SK-N-SH treated with all-trans-retinoic acid at 6 μM for 48 hours (cell line): ENCODE data around the gene SLTM.
"Not testable (repeated sequence)": the region's sequence is repeated elsewhere in the genome, so short reads cannot be mapped to it uniquely, and the experiment has no call there.

Source experiments
- ATAC-seq: fragments of 200-7000 bp; cut with Tn5 transposase; 3 replicates; pipeline ENCODE4 v1.9.1; 2020; ENCODE audit warnings: mild to moderate bottlenecking, moderate library complexity
- ARNTL ChIP-seq: fragments of 450-650 bp; formaldehyde crosslinking; IDR thresholded peaks from 2 replicates; pipeline ENCODE4 v1.5.0; 2020; ENCODE audit warnings: low read depth, mild to moderate bottlenecking, moderate library complexity, borderline replicate concordance
- BACH2 ChIP-seq: fragments of 250-450 bp; sonication (Bioruptor Pico); IDR thresholded peaks from 2 replicates; pipeline ENCODE4 v1.9.0; 2021; ENCODE audit warnings: mild to moderate bottlenecking, borderline replicate concordance
- CSDC2 ChIP-seq: fragments of 250-450 bp; sonication (Bioruptor Pico); IDR thresholded peaks from 2 replicates; pipeline ENCODE4 v1.5.0; 2020; ENCODE audit warnings: mild to moderate bottlenecking, moderate library complexity
- ISL1 ChIP-seq: fragments of 250-450 bp; sonication (Bioruptor Pico); IDR thresholded peaks from 2 replicates; pipeline ENCODE4 v2.1.2; 2022; ENCODE audit warnings: mild to moderate bottlenecking, moderate library complexity
- OSR1 ChIP-seq: fragments of 250-450 bp; sonication (Bioruptor Pico); IDR thresholded peaks from 2 replicates; pipeline ENCODE4 v1.8.0; 2022; ENCODE audit warnings: moderate library complexity, mild to moderate bottlenecking, inconsistent platforms
- PPARA ChIP-seq: fragments of 250-450 bp; sonication (Bioruptor Pico); IDR thresholded peaks from 2 replicates; pipeline ENCODE4 v1.5.0; 2020; ENCODE audit warnings: mild to moderate bottlenecking, borderline replicate concordance
- RARB ChIP-seq: fragments of 250-450 bp; sonication (Bioruptor Pico); IDR thresholded peaks from 2 replicates; pipeline ENCODE4 v1.8.0; 2021; ENCODE audit warnings: mild to moderate bottlenecking, moderate library complexity
- SNAI2 ChIP-seq: fragments of 250-450 bp; sonication (Bioruptor Pico); IDR thresholded peaks from 2 replicates; pipeline ENCODE4 v1.5.0; 2020; ENCODE audit warnings: mild to moderate bottlenecking, moderate library complexity
- TCF4 ChIP-seq: fragments of 250-450 bp; sonication (Bioruptor Pico); IDR thresholded peaks from 2 replicates; pipeline ENCODE4 v1.8.0; 2021; ENCODE audit warnings: mild to moderate bottlenecking, moderate library complexity, borderline replicate concordance
- TOX ChIP-seq: fragments of 250-450 bp; sonication (Bioruptor Pico); IDR thresholded peaks from 2 replicates; pipeline ENCODE4 v1.8.0; 2021; ENCODE audit warnings: mild to moderate bottlenecking, moderate library complexity, borderline replicate concordance
- ZC3H10 ChIP-seq: fragments of 250-450 bp; sonication (Bioruptor Pico); IDR thresholded peaks from 2 replicates; pipeline ENCODE4 v1.5.1; 2021; ENCODE audit warnings: mild to moderate bottlenecking, moderate library complexity
- ZFP3 ChIP-seq: fragments of 250-450 bp; sonication (Bioruptor Pico); IDR thresholded peaks from 2 replicates; pipeline ENCODE4 v1.5.0; 2020; ENCODE audit warnings: mild to moderate bottlenecking, moderate library complexity
- ZFP30 ChIP-seq: fragments of 450-650 bp; formaldehyde crosslinking; IDR thresholded peaks from 2 replicates; pipeline ENCODE4 v1.5.0; 2022; ENCODE audit warnings: mild to moderate bottlenecking, moderate library complexity
- ZNF565 ChIP-seq: fragments of 450-650 bp; formaldehyde crosslinking; conservative IDR thresholded peaks from 2 replicates; pipeline ENCODE4 v1.5.0; 2020; ENCODE audit warnings: low read depth, mild to moderate bottlenecking, moderate library complexity
- ZNF70 ChIP-seq: fragments of 450-650 bp; formaldehyde crosslinking; IDR thresholded peaks from 2 replicates; pipeline ENCODE4 v1.5.0; 2020; ENCODE audit warnings: mild to moderate bottlenecking, moderate library complexity
- ZNF8 ChIP-seq: fragments of 450-650 bp; formaldehyde crosslinking; IDR thresholded peaks from 2 replicates; pipeline ENCODE4 v1.5.0; 2020; ENCODE audit warnings: mild to moderate bottlenecking, moderate library complexity
- TF ChIP-seq, protein P1 (sequence below): fragments of 250-450 bp; sonication (Bioruptor Pico); IDR thresholded peaks from 2 replicates; pipeline ENCODE4 v1.8.0; 2020; ENCODE audit warnings: mild to moderate bottlenecking, moderate library complexity, borderline replicate concordance
- TF ChIP-seq, protein P2 (sequence below): fragments of 250-450 bp; sonication (Bioruptor Pico); IDR thresholded peaks from 2 replicates; pipeline ENCODE4 v1.5.1; 2021; ENCODE audit warnings: mild to moderate bottlenecking, moderate library complexity
- TF ChIP-seq, protein P3 (sequence below): fragments of 250-450 bp; sonication (Bioruptor Pico); IDR thresholded peaks from 2 replicates; pipeline ENCODE4 v1.8.0; 2021; ENCODE audit warnings: low read depth, mild to moderate bottlenecking, moderate library complexity, borderline replicate concordance
- TF ChIP-seq, protein P4 (sequence below): fragments of 250-450 bp; sonication (Bioruptor Pico); IDR thresholded peaks from 2 replicates; pipeline ENCODE4 v1.5.0; 2020; ENCODE audit warnings: mild to moderate bottlenecking, moderate library complexity

Gene SLTM

DNA sequence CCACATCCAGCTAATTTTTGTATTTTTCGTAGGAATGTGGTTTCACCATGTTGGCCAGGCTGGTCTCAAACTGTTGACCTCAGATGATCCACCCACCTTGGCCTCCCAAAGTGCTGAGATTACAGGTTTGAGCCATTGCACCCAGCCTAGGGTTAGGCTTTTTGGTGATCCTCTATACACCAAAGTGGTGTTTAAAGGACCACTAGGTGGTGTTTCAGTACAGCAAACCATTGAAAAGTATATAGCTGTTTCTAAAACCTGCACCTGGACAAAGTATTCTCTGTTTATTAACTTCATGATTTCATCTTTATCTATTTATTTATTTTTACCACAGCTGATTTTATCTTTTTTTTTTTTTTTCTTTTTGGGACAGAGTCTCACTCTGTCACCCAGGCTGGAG lies 94.0 kb downstream of the SLTM start:
- ATAC-seq, result peak; percentile 82
- TF ChIP-seq BACH2, result no peak
- no peak for TF ChIP-seq TOX
- no peak for TF ChIP-seq RARB
- TF ChIP-seq ZC3H10 (CRISPR knock-in tag), result no peak
- TF ChIP-seq PPARA (CRISPR knock-in tag), result no peak
- TF ChIP-seq CSDC2 (CRISPR knock-in tag), result no peak
- TF ChIP-seq ZNF8 (CRISPR knock-in tag), result no peak
- TF ChIP-seq ZFP30 (CRISPR knock-in tag), result no peak
- TF ChIP-seq ZNF70 (CRISPR knock-in tag), result no peak
- no peak for TF ChIP-seq ISL1 (CRISPR knock-in tag)
- TF ChIP-seq, protein P1, sequence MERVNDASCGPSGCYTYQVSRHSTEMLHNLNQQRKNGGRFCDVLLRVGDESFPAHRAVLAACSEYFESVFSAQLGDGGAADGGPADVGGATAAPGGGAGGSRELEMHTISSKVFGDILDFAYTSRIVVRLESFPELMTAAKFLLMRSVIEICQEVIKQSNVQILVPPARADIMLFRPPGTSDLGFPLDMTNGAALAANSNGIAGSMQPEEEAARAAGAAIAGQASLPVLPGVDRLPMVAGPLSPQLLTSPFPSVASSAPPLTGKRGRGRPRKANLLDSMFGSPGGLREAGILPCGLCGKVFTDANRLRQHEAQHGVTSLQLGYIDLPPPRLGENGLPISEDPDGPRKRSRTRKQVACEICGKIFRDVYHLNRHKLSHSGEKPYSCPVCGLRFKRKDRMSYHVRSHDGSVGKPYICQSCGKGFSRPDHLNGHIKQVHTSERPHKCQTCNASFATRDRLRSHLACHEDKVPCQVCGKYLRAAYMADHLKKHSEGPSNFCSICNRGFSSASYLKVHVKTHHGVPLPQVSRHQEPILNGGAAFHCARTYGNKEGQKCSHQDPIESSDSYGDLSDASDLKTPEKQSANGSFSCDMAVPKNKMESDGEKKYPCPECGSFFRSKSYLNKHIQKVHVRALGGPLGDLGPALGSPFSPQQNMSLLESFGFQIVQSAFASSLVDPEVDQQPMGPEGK (CRISPR knock-in tag), result no peak
- TF ChIP-seq SNAI2, result no peak
- TF ChIP-seq, protein P2, sequence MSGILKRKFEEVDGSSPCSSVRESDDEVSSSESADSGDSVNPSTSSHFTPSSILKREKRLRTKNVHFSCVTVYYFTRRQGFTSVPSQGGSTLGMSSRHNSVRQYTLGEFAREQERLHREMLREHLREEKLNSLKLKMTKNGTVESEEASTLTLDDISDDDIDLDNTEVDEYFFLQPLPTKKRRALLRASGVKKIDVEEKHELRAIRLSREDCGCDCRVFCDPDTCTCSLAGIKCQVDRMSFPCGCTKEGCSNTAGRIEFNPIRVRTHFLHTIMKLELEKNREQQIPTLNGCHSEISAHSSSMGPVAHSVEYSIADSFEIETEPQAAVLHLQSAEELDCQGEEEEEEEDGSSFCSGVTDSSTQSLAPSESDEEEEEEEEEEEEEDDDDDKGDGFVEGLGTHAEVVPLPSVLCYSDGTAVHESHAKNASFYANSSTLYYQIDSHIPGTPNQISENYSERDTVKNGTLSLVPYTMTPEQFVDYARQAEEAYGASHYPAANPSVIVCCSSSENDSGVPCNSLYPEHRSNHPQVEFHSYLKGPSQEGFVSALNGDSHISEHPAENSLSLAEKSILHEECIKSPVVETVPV (CRISPR knock-in tag), result no peak
- TF ChIP-seq ZFP3 (CRISPR knock-in tag), result no peak
- TF ChIP-seq, protein P3, sequence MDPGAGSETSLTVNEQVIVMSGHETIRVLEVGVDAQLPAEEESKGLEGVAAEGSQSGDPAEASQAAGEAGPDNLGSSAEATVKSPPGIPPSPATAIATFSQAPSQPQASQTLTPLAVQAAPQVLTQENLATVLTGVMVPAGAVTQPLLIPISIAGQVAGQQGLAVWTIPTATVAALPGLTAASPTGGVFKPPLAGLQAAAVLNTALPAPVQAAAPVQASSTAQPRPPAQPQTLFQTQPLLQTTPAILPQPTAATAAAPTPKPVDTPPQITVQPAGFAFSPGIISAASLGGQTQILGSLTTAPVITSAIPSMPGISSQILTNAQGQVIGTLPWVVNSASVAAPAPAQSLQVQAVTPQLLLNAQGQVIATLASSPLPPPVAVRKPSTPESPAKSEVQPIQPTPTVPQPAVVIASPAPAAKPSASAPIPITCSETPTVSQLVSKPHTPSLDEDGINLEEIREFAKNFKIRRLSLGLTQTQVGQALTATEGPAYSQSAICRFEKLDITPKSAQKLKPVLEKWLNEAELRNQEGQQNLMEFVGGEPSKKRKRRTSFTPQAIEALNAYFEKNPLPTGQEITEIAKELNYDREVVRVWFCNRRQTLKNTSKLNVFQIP (CRISPR knock-in tag), result no peak

DNA sequence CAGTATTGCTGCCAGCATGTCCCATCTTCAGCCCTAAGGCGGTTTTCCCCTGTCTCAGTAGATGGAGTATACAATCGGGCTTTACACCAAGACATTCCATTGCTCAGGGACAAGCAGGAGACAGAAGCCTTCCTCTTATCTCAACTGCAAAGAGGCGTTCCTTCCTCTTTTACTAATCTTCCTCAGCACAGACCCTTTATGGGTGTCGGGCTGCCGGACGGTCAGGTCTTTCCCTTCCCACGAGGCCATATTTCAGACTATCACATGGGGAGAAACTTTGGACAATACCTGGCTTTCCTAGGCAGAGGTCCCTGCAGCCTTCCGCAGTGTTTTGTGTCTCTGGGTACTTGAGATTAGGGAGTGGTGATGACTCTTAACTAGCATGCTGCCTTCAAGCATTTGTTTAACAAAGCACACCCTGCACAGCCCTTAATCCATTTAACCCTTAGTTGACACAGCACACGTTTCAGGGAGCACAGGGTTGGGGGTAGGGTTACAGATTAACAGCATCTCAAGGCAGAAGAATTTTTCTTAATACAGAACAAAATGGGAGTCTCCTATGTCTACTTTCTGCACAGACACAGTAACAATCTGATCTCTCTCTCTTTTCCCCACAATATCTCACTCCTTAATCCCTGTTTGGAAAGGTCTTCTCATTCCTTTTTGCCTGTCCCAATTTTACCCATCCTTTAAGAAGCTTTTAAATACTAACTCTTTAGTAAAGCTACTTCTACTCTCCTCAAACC lies 99.6 kb downstream of the SLTM start:
- not testable (repeated sequence) for ATAC-seq

DNA sequence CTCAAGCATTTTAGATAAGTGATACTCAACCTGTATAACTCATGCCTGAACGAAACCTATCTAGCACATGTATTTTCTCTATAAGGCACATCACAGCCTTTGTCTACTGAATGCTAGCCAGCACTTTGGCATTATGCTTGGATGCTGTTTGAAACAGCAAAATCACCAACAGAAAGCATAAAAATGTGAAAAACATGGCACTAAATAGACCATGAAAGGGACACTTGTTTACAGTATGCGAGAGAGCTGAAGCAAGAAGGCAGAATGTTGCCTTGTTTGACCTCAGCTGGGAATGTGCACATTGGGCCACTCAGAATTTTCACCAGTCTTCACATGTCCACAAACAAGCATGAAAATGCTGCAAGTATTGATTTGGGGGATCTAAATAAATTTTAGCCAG lies 102.9 kb downstream of the SLTM start:
- TF ChIP-seq BACH2 (no peak), ARNTL (CRISPR knock-in tag) (no peak), ZFP30 (CRISPR knock-in tag) (no peak), ZNF8 (CRISPR knock-in tag) (no peak), CSDC2 (CRISPR knock-in tag) (no peak), ZNF70 (CRISPR knock-in tag) (no peak), OSR1 (CRISPR knock-in tag) (no peak), TCF4 (CRISPR knock-in tag) (no peak), TOX (no peak), ZC3H10 (CRISPR knock-in tag) (no peak), ZFP3 (CRISPR knock-in tag) (no peak), ZNF565 (CRISPR knock-in tag) (no peak)
- TF ChIP-seq, protein P3 (CRISPR knock-in tag), result no peak
- TF ChIP-seq, protein P4, sequence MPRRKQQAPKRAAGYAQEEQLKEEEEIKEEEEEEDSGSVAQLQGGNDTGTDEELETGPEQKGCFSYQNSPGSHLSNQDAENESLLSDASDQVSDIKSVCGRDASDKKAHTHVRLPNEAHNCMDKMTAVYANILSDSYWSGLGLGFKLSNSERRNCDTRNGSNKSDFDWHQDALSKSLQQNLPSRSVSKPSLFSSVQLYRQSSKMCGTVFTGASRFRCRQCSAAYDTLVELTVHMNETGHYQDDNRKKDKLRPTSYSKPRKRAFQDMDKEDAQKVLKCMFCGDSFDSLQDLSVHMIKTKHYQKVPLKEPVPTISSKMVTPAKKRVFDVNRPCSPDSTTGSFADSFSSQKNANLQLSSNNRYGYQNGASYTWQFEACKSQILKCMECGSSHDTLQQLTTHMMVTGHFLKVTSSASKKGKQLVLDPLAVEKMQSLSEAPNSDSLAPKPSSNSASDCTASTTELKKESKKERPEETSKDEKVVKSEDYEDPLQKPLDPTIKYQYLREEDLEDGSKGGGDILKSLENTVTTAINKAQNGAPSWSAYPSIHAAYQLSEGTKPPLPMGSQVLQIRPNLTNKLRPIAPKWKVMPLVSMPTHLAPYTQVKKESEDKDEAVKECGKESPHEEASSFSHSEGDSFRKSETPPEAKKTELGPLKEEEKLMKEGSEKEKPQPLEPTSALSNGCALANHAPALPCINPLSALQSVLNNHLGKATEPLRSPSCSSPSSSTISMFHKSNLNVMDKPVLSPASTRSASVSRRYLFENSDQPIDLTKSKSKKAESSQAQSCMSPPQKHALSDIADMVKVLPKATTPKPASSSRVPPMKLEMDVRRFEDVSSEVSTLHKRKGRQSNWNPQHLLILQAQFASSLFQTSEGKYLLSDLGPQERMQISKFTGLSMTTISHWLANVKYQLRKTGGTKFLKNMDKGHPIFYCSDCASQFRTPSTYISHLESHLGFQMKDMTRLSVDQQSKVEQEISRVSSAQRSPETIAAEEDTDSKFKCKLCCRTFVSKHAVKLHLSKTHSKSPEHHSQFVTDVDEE, result no peak
- TF ChIP-seq, protein P1 (CRISPR knock-in tag), result no peak
- ATAC-seq, result no peak
